K562 (cell line): ENCODE data around the gene MEIG1. TPM values are rescaled to one million over a fixed set of nuclear protein-coding genes. Genes with fewer than 3 reads are reported as not detected.

ENCODE experiments used
- BRCA1 ChIP-seq, 2 experiments: fragments of 450-650 bp in 1 of 2; sonication (generic) in 1 of 2; formaldehyde crosslinking in 1 of 2; IDR thresholded peaks; 2 replicates each; pipeline versions ENCODE4 v1.5.0 to v1.6.1; 2017 to 2020; ENCODE audit warnings: mild to moderate bottlenecking in 1 of 2, missing genetic modification reagents in 1 of 2
- BRD4 ChIP-seq: fragments of 200-600 bp; sonication (generic); IDR thresholded peaks from 2 replicates; pipeline ENCODE4 v1.6.1; 2017; ENCODE audit warnings: inconsistent platforms
- BRD9 ChIP-seq: fragments of 450-650 bp; IDR thresholded peaks from 2 replicates; pipeline ENCODE4 v1.6.1; 2018; ENCODE audit warnings: low read depth; ENCODE audit not compliant: partially characterized antibody
- CBFB ChIP-seq: sonication (generic); formaldehyde crosslinking; IDR thresholded peaks from 2 replicates; pipeline ENCODE4 v1.4.0; 2020; ENCODE audit warnings: mild to moderate bottlenecking, missing genetic modification reagents
- E2F8 ChIP-seq: fragments of 450-650 bp; IDR thresholded peaks from 2 replicates; pipeline ENCODE4 v1.7.1; 2018; ENCODE audit warnings: mild to moderate bottlenecking, low read depth; ENCODE audit not compliant: partially characterized antibody
- ETS2 ChIP-seq: IDR thresholded peaks from 2 replicates; pipeline ENCODE4 v1.6.1; 2016; ENCODE audit warnings: borderline replicate concordance, missing genetic modification characterization, mild to moderate bottlenecking, moderate library complexity, missing compliant biosample characterization; ENCODE audit not compliant: poor library complexity, severe bottlenecking
- ETV5 ChIP-seq: sonication (generic); formaldehyde crosslinking; IDR thresholded peaks from 2 replicates; pipeline ENCODE4 v1.4.0; 2020; ENCODE audit warnings: low read depth, mild to moderate bottlenecking, missing genetic modification reagents
- FOXK1 ChIP-seq: sonication (generic); formaldehyde crosslinking; IDR thresholded peaks from 2 replicates; pipeline ENCODE4 v1.8.0; 2022; ENCODE audit warnings: missing genetic modification reagents, mild to moderate bottlenecking, borderline replicate concordance
- FUS ChIP-seq: fragments of 200-400 bp; formaldehyde crosslinking; optimal IDR thresholded peaks from 2 replicates; pipeline ENCODE3; 2017; ENCODE audit warnings: low read depth, low read length
- KDM2B ChIP-seq: fragments of 250-450 bp; sonication (Bioruptor Pico); IDR thresholded peaks from 2 replicates; pipeline ENCODE4 v1.8.0; 2021; ENCODE audit warnings: mild to moderate bottlenecking, moderate library complexity
- KLF13 ChIP-seq: fragments of 450-650 bp; IDR thresholded peaks from 2 replicates; pipeline ENCODE4 v1.6.1; 2016; ENCODE audit warnings: missing genetic modification characterization, low read depth, mild to moderate bottlenecking, missing compliant biosample characterization, moderate library complexity, borderline replicate concordance
- NEUROD1 ChIP-seq: fragments of 150-350 bp; IDR thresholded peaks from 2 replicates; pipeline ENCODE4 v1.6.1; 2014; ENCODE audit warnings: borderline replicate concordance, low read length, low read depth; ENCODE audit not compliant: partially characterized antibody
- PRPF4 ChIP-seq: fragments of 200-400 bp; formaldehyde crosslinking; IDR thresholded peaks from one replicate; pipeline ENCODE4 v1.6.1; 2017; ENCODE audit warnings: low read length, low read depth, mild to moderate bottlenecking; ENCODE audit not compliant: insufficient read depth, poor library complexity, severe bottlenecking
- SMARCA4 ChIP-seq: fragments of 450-650 bp; IDR thresholded peaks from 2 replicates; pipeline ENCODE4 v1.6.1; 2016
- SMARCB1 ChIP-seq: IDR thresholded peaks from 2 replicates; pipeline ENCODE4 v1.6.1; 2011; ENCODE audit warnings: improper control_type of control experiment, low read depth; ENCODE audit not compliant: insufficient read length
- TEAD1 ChIP-seq, 2 experiments: fragments of 450-650 bp in 1 of 2; sonication (generic) in 1 of 2; formaldehyde crosslinking; IDR thresholded peaks; 2 replicates each; pipeline versions ENCODE4 v1.4.0 to v1.8.0; 2020 to 2022; ENCODE audit warnings: mild to moderate bottlenecking in 2 of 2, missing genetic modification reagents in 1 of 2
- TFE3 ChIP-seq: fragments of 450-650 bp; formaldehyde crosslinking; IDR thresholded peaks from 2 replicates; pipeline ENCODE4 v1.4.0; 2020; ENCODE audit warnings: mild to moderate bottlenecking, mixed read lengths
- THAP7 ChIP-seq: fragments of 250-450 bp; sonication (Bioruptor Pico); IDR thresholded peaks from 2 replicates; pipeline ENCODE4 v1.5.0; 2021
- U2AF2 ChIP-seq: fragments of 200-400 bp; formaldehyde crosslinking; optimal IDR thresholded peaks from 2 replicates; pipeline ENCODE3; 2017; ENCODE audit warnings: low read depth, mild to moderate bottlenecking, low read length
- XRCC4 ChIP-seq: IDR thresholded peaks from one replicate; pipeline ENCODE4 v1.6.1; 2011; ENCODE audit not compliant: insufficient read depth, insufficient read length; ENCODE audit errors: extremely low read depth
- ZBTB8A ChIP-seq: fragments of 450-650 bp; IDR thresholded peaks from 2 replicates; pipeline ENCODE4 v1.6.1; 2018; ENCODE audit warnings: mild to moderate bottlenecking, moderate library complexity; ENCODE audit not compliant: partially characterized antibody
- ZNF165 ChIP-seq: fragments of 250-450 bp; sonication (Bioruptor Pico); IDR thresholded peaks from 2 replicates; pipeline ENCODE4 v1.4.0; 2020; ENCODE audit warnings: borderline replicate concordance
- ZNF212 ChIP-seq: fragments of 450-650 bp; formaldehyde crosslinking; IDR thresholded peaks from 2 replicates; pipeline ENCODE4 v1.4.0; 2020; ENCODE audit warnings: mild to moderate bottlenecking
- ZNF785 ChIP-seq: fragments of 250-450 bp; sonication (Bioruptor Pico); IDR thresholded peaks from 2 replicates; pipeline ENCODE4 v1.4.0; 2020; ENCODE audit warnings: mild to moderate bottlenecking
- polyA plus RNA-seq, 8 experiments: library from polyadenylated mRNA; depleted of rRNA in 4 of 8; stranded (reverse) in 5 of 8; unstranded in 3 of 8; fragments of >200 nt; fragmentation: Nextera tagmentation in 2 of 8; fragmentation: Illumina TruSeq in 1 of 8; extraction: Ambion mirVana in 2 of 8; extraction: Trizol in 1 of 8; gene quantifications; 2 replicates each; pipeline versions ENCODE4 v1.2.1 to v1.2.3, GENCODE V29; 2011 to 2014; ENCODE audit warnings: inconsistent platforms in 1 of 8, missing spikeins in 1 of 8
- total RNA-seq, 7 experiments: library from RNA; depleted of rRNA in 6 of 7; stranded (reverse); fragments of >200 nt in 6 of 7; fragmentation: Illumina TruSeq in 2 of 7; extraction: Trizol in 2 of 7; gene quantifications; 2 replicates each; pipeline versions ENCODE4 v1.2.1 to v1.2.3, GENCODE V29; 2011 to 2021; ENCODE audit warnings: low replicate concordance in 1 of 7

Gene MEIG1
- total and polyA plus RNA-seq, 9 of the 15 experiments (the other 6 are each of a cell fraction or from before 2014, with no cell fraction given): 0.19 to 1.7 (median 0.54) TPM; not detected in 3

GRCh38 chr10:14954001-14954770, 5.0 kb upstream of the MEIG1 start, which contains the start of gene DCLRE1C (continued):
- TF ChIP-seq ZNF212 (CRISPR knock-in tag) (no peak), THAP7 (no peak), PRPF4 (no peak), ZNF785 (no peak), CBFB (CRISPR knock-in tag) (peak; percentile 16; the same call in 1 of the 2 replicates), XRCC4 (no peak), ZNF165 (CRISPR knock-in tag) (no peak), BRD9 (no peak), SMARCB1 (no peak), TEAD1 (CRISPR knock-in tag; IDR thresholded peaks at IDR 0.05) (no peak; a peak in 1 of 4 replicates), KLF13 (tag) (no peak), NEUROD1 (peak; percentile 69), U2AF2 (no peak), TFE3 (CRISPR knock-in tag) (no peak), FUS (no peak), BRCA1 (IDR thresholded peaks at IDR 0.05) (no peak), BRCA1 (CRISPR knock-in tag; IDR thresholded peaks at IDR 0.05) (no peak), ETS2 (tag) (no peak), BRD4 (no peak), KDM2B (CRISPR knock-in tag) (no peak), ZBTB8A (no peak), SMARCA4 (no peak), ETV5 (CRISPR knock-in tag) (peak; percentile 94), FOXK1 (no peak), E2F8 (peak; percentile 87)
